Neural cell (in vitro differentiated cells): ENCODE data around the gene PPARGC1A.

Source experiments
- EP300 ChIP-seq: fragments of 450-650 bp; conservative IDR thresholded peaks from 2 replicates; pipeline ENCODE4 v1.6.1; 2014; ENCODE audit warnings: antibody characterized with exemption, mild to moderate bottlenecking, moderate library complexity; ENCODE audit not compliant: poor library complexity, severe bottlenecking
- EZH2 ChIP-seq: fragments of 200-600, 300-800 bp; shearing (Covaris generic), sonication (generic); IDR thresholded peaks from 2 replicates; pipeline ENCODE4 v1.6.1; 2014; ENCODE audit warnings: antibody characterized with exemption, low read length, borderline replicate concordance, mild to moderate bottlenecking; ENCODE audit not compliant: insufficient read depth, poor library complexity, severe bottlenecking
- MXI1 ChIP-seq: fragments of 450-650 bp; conservative IDR thresholded peaks from 2 replicates; pipeline ENCODE4 v1.6.1; 2014; ENCODE audit warnings: antibody characterized with exemption, mild to moderate bottlenecking; ENCODE audit not compliant: poor library complexity, severe bottlenecking
- POLR2AphosphoS5 ChIP-seq: IDR thresholded peaks from 2 replicates; pipeline ENCODE4 v1.6.1; 2012
- RAD21 ChIP-seq: fragments of 450-650 bp; conservative IDR thresholded peaks from 2 replicates; pipeline ENCODE4 v1.6.1; 2014; ENCODE audit warnings: antibody characterized with exemption, mild to moderate bottlenecking, moderate library complexity
- SMC3 ChIP-seq: fragments of 450-650 bp; conservative IDR thresholded peaks from 2 replicates; pipeline ENCODE4 v1.6.1; 2014; ENCODE audit warnings: antibody characterized with exemption, mild to moderate bottlenecking, moderate library complexity; ENCODE audit not compliant: poor library complexity
- TAF1 ChIP-seq: IDR thresholded peaks from 2 replicates; pipeline ENCODE4 v1.6.1; 2012; ENCODE audit warnings: low read depth
- TF ChIP-seq, protein P1 (sequence below): fragments of 450-650 bp; IDR thresholded peaks from 2 replicates; pipeline ENCODE4 v1.5.1; 2014; ENCODE audit warnings: antibody characterized with exemption, mild to moderate bottlenecking, moderate library complexity; ENCODE audit not compliant: poor library complexity, severe bottlenecking
- TF ChIP-seq, protein P2 (sequence below): IDR thresholded peaks from 2 replicates; pipeline ENCODE4 v1.6.1; 2012; ENCODE audit warnings: borderline replicate concordance

- TF ChIP-seq, protein P1, sequence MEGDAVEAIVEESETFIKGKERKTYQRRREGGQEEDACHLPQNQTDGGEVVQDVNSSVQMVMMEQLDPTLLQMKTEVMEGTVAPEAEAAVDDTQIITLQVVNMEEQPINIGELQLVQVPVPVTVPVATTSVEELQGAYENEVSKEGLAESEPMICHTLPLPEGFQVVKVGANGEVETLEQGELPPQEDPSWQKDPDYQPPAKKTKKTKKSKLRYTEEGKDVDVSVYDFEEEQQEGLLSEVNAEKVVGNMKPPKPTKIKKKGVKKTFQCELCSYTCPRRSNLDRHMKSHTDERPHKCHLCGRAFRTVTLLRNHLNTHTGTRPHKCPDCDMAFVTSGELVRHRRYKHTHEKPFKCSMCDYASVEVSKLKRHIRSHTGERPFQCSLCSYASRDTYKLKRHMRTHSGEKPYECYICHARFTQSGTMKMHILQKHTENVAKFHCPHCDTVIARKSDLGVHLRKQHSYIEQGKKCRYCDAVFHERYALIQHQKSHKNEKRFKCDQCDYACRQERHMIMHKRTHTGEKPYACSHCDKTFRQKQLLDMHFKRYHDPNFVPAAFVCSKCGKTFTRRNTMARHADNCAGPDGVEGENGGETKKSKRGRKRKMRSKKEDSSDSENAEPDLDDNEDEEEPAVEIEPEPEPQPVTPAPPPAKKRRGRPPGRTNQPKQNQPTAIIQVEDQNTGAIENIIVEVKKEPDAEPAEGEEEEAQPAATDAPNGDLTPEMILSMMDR: no peak
- TF ChIP-seq POLR2AphosphoS5 (no peak), TAF1 (no peak), EP300 (no peak), RAD21 (no peak), EZH2 (no peak), SMC3 (no peak), MXI1 (no peak)
- TF ChIP-seq, protein P2, sequence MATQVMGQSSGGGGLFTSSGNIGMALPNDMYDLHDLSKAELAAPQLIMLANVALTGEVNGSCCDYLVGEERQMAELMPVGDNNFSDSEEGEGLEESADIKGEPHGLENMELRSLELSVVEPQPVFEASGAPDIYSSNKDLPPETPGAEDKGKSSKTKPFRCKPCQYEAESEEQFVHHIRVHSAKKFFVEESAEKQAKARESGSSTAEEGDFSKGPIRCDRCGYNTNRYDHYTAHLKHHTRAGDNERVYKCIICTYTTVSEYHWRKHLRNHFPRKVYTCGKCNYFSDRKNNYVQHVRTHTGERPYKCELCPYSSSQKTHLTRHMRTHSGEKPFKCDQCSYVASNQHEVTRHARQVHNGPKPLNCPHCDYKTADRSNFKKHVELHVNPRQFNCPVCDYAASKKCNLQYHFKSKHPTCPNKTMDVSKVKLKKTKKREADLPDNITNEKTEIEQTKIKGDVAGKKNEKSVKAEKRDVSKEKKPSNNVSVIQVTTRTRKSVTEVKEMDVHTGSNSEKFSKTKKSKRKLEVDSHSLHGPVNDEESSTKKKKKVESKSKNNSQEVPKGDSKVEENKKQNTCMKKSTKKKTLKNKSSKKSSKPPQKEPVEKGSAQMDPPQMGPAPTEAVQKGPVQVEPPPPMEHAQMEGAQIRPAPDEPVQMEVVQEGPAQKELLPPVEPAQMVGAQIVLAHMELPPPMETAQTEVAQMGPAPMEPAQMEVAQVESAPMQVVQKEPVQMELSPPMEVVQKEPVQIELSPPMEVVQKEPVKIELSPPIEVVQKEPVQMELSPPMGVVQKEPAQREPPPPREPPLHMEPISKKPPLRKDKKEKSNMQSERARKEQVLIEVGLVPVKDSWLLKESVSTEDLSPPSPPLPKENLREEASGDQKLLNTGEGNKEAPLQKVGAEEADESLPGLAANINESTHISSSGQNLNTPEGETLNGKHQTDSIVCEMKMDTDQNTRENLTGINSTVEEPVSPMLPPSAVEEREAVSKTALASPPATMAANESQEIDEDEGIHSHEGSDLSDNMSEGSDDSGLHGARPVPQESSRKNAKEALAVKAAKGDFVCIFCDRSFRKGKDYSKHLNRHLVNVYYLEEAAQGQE: no peak
These were observed 143.2 kb downstream of the PPARGC1A start for GRCh38 chr4:23746672-23747071.
